ENCODE measurements around the gene LRRK2. TPM values are rescaled to one million over a fixed set of nuclear protein-coding genes. Genes with fewer than 3 reads are reported as not detected.

LRRK2 gene
- total and polyA plus RNA-seq, 5 donors: 5.9 to 16.8 (median 11.3) TPM

DNA sequence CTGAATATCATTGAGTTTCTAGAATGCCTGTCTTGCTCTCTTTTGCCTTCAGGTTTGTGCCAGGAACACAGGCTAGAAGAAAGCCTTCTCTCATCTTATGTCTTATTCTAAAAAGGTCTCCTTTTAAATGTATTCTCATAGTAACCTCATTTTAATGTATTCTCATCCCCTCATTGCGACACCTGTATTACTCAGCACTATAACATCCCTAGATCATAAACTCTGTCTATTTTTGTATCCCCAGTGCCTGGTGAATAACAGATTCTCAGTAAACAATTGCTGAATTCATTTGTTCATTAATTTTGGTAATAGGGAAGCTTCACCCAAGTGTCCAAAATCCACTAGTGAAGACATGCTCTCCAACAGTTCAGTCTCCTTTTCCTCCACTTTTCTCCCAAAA lies 8.8 kb upstream of the LRRK2 start:
- Histone ChIP-seq H3K27me3 (ENCODE audit: control insufficient read depth, insufficient read depth) (no peaks in the 10 kb centered on the region), H3K4me3 (ENCODE audit: low read length) (no peak overlapping the region), H3K9me3 (ENCODE audit: control insufficient read depth, low read length) (no peaks in the 10 kb centered on the region), H3K4me1 (ENCODE audit: control insufficient read depth, insufficient read depth, low read length) (no peaks in the 10 kb centered on the region), H3K27ac (ENCODE audit: low read length) (no peak overlapping the region)
- DNase-seq (no peak), ATAC-seq (no peak)
- intact Hi-C loops (cut with DNase I): no loop called here
- WGBS: 95% methylated on average over 1 of the region's 1 CpG

DNA sequence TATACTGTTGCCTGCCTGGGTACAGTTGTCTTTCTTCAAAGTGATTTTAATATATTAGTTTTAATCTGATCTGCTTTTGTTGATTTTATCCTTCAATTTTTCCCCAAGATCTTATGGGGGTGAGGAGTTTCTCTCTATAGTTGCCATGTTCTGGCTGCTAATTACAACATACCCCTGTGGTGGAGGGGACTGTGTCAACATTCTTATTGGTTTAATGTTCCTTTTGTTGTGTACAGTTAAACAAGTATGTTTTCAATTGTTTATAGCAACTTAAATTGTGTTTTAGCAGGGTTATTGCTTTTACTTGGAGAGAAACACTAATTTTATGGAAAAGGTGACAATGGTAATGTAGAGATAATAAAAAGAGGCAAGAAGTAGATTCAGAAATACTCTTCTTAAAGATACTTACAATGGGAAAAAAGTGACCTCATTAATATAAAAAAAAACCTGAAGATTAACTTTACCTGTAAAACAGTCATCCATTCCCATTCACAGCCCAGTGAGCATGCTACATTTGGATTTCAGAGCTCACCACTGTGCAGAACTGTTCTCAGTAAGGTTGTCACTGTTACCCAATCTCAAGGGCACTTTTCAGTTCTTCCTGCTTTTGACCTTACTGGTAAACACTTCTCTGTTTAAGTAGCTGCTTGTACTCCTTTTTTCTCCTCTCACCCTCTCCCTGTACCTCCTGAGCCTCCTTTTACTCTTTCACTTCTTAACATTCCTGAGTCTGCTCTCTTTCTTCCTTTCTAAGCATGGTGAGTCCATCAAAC lies 8.1 kb upstream of the LRRK2 start:
- Histone ChIP-seq H3K4me1 (ENCODE audit: control insufficient read depth, insufficient read depth, low read length) (no peaks in the 10 kb centered on the region), H3K27ac (ENCODE audit: low read length) (no peak overlapping the region), H3K27me3 (ENCODE audit: control insufficient read depth, insufficient read depth) (no peaks in the 10 kb centered on the region), H3K9me3 (ENCODE audit: control insufficient read depth, low read length) (no peaks in the 10 kb centered on the region), H3K4me3 (ENCODE audit: low read length) (no peak overlapping the region)
- no peak for ATAC-seq
- intact Hi-C loops (cut with DNase I): no loop called here
- no peak for DNase-seq

DNA sequence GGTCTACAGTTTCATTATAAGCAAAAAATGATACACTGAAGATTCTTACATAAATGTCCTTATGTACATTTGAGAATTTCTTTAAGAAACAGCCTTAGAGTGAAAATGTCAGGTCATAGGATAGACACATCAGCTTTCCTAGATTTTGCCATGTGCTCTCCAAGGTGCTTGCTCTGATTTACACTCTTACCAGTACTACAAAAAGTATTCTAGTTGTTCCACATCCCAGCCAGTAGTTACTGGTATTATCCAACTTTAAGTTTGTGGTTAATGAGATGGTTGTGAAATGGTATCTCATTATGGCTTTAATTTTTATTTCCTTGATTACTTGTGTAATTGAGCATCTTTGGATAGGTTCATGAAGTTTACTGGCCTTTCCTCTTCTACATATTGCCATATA lies 5.0 kb upstream of the LRRK2 start:
- no peaks in the 10 kb centered on the region for H3K4me1 ChIP-seq (ENCODE audit: control insufficient read depth, insufficient read depth, low read length)
- ATAC-seq (no peak), DNase-seq (no peak)
- H3K27me3 ChIP-seq (ENCODE audit: control insufficient read depth, insufficient read depth): no peaks in the 10 kb centered on the region
- no peak overlapping the region for H3K4me3 ChIP-seq (ENCODE audit: low read length)
- H3K27ac ChIP-seq (ENCODE audit: low read length): no peak overlapping the region
- H3K9me3 ChIP-seq (ENCODE audit: control insufficient read depth, low read length): no peaks in the 10 kb centered on the region
- intact Hi-C loops (cut with DNase I): loop anchor here in 3 of 4 donors (5.0 to 10.0 kb wide), 2 partner anchors 65 to 67 kb away; no protein-coding TSS in a partner anchor

DNA sequence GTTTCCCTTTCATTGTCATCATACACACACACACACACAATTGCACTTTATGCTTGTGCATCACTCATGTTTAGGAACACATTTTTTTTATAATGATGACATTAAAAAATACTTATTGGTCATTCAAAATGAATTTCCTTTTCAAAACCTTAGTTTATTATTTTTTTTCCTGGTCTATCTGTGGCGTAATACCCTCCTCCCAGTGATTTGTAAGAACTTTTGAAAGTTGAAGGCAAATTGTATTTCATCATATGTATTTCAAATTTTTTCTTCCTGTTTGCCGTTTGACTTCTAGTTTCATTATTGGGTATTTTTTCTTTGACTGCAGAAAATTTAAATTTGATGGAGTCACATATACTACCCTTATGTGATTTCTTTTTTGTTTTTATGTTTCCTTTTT lies 2.5 kb upstream of the LRRK2 start:
- WGBS: 85% methylated on average over 2 of the region's 2 CpGs
- DNase-seq: no peak
- Histone ChIP-seq H3K4me1 (ENCODE audit: control insufficient read depth, insufficient read depth, low read length) (no peaks in the 10 kb centered on the region), H3K27me3 (ENCODE audit: control insufficient read depth, insufficient read depth) (no peaks in the 10 kb centered on the region), H3K4me3 (ENCODE audit: low read length) (no peak overlapping the region), H3K9me3 (ENCODE audit: control insufficient read depth, low read length) (no peaks in the 10 kb centered on the region), H3K27ac (ENCODE audit: low read length) (no peak overlapping the region)
- intact Hi-C loops (cut with DNase I): loop anchor here in 3 of 4 donors (5.0 to 10.0 kb wide), 2 partner anchors 67 to 70 kb away; no protein-coding TSS in a partner anchor
- no peak for ATAC-seq

DNA sequence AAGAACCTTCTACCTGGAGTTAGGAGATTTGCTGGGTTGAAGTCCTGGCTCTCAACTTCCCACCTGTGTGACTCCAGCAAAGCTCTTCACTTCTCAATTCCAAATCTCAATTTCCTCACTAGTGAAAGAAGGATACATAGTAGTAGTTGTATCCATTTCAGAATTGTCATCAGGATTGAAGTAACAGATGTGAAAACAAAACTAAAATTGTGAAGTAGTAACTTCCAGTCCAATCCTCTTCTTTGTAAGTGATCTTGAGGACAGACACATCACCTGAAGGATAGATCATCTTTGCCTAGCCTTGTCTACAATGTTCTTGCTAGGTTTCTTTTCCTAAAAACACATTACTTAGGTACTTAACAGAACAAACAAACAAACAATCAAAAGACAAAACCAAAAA lies 1.2 kb upstream of the LRRK2 start:
- Histone ChIP-seq H3K9me3 (ENCODE audit: control insufficient read depth, low read length) (no peaks in the 10 kb centered on the region), H3K27me3 (ENCODE audit: control insufficient read depth, insufficient read depth) (no peaks in the 10 kb centered on the region), H3K4me3 (ENCODE audit: low read length) (peak overlapping the region; percentile 93), H3K4me1 (ENCODE audit: control insufficient read depth, insufficient read depth, low read length) (no peaks in the 10 kb centered on the region), H3K27ac (ENCODE audit: low read length) (no peak overlapping the region)
- intact Hi-C loops (cut with DNase I): loop anchor here in 3 of 4 donors (5.0 to 10.0 kb wide), 2 partner anchors 69 to 71 kb away; no protein-coding TSS in a partner anchor
- DNase-seq (no peak), ATAC-seq (no peak)

DNA sequence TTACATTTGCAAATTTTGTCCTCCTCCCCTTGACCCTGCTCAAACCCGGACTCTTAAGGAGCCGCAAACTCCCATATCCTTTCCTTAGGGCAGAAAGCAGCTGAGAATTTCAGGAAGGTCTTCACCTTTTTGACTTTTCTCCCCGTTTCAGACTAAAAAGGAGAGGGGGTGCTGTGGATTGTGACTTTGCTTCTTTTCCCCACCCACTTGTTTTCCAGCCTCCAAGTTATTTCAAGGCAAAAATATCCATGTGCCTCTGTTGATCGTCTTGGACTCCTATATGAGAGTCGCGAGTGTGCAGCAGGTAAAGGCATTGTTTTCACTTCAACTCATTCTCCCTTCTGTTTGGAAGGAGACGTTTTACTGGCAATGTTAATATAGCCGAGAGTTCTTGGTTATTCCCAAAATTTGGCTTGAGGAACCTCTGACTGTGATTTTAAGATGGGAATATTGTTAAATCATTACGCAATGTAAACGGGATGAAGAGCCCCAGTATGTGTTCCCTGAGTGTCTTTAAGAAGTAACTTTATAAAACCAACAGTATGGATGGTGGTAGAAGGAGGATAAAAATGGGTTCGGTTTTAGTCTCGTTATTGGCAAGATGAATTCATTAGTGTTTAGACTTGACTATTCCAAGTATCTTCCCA lies 663 bp downstream of the LRRK2 start:
- peak; percentile 2 to 3 for ATAC-seq
- no peaks in the 10 kb centered on the region for H3K4me1 ChIP-seq (ENCODE audit: control insufficient read depth, insufficient read depth, low read length)
- 26% methylated on average over 12 of the region's 12 CpGs for WGBS
- peak overlapping the region; percentile 93 for H3K4me3 ChIP-seq (ENCODE audit: low read length)
- no peak for DNase-seq
- intact Hi-C loops (cut with DNase I): loop anchor here in 2 of 4 donors (10.0 kb wide), 1 partner anchor 71 kb away; no protein-coding TSS in a partner anchor
- H3K27ac ChIP-seq (ENCODE audit: low read length): peak overlapping the region; percentile 96
- H3K9me3 ChIP-seq (ENCODE audit: control insufficient read depth, low read length): no peaks in the 10 kb centered on the region
- no peaks in the 10 kb centered on the region for H3K27me3 ChIP-seq (ENCODE audit: control insufficient read depth, insufficient read depth)

DNA sequence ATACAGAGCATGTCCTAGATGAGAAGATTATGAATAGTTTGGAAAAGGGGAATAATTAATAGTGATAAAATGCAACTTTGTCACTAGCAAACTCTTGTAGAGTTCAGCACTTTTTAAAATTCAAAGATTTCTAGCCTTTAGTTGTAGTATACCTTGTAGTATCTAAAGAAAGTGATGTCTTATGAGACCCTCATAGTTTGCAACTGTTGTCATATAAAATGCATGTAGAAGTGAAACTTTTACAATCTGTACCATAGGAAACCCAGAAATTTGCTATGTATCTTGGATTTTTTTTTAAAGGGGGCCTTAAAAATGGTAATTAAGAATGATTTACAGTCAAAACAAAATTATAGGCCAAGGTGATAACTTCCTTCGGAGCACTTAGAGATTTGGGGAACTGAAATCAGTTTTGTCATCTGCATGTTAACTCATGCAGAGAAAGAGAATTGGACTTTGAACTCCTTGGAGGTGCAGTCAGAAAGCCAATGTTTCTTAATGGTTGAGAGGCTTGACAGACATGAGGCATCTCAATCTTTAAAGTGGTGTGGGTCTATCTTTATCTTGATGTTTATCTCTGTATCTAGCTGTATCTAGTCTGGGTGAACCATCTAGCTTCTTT lies 1.3 kb downstream of the LRRK2 start:
- DNase-seq: no peak
- peak overlapping the region; percentile 93 for H3K4me3 ChIP-seq (ENCODE audit: low read length)
- intact Hi-C loops (cut with DNase I): loop anchor here in 2 of 4 donors (10.0 kb wide), 1 partner anchor 71 kb away; no protein-coding TSS in a partner anchor
- no peaks in the 10 kb centered on the region for H3K9me3 ChIP-seq (ENCODE audit: control insufficient read depth, low read length)
- no peaks in the 10 kb centered on the region for H3K27me3 ChIP-seq (ENCODE audit: control insufficient read depth, insufficient read depth)
- no peak for ATAC-seq
- WGBS: 11% methylated on average over 1 of the region's 1 CpG
- no peak overlapping the region for H3K27ac ChIP-seq (ENCODE audit: low read length)
- H3K4me1 ChIP-seq (ENCODE audit: control insufficient read depth, insufficient read depth, low read length): no peaks in the 10 kb centered on the region

DNA sequence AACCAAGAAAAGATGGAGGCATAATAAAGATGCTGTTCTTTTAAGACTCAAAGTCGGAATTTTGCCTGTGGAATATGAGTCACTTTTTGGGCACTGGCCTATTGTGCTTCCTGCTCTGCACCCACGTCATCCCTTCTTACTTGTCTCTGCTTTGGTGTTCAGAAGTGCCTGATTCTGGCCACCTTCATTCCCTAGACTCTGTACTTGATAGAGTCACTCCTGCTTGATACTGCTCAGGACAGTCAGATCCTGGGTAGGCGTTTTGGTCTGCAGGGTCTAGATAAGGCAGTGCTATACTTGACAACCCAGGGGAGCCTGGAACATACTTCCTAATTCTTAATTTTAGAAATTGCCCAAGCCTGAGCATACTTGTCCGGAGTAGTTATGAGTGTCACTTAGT lies 1.9 kb downstream of the LRRK2 start:
- intact Hi-C loops (cut with DNase I): loop anchor here in 2 of 4 donors (10.0 kb wide), 1 partner anchor 72 kb away; no protein-coding TSS in a partner anchor
- WGBS: 17% methylated on average over 4 of the region's 4 CpGs
- H3K4me3 ChIP-seq (ENCODE audit: low read length): peak overlapping the region; percentile 93
- no peaks in the 10 kb centered on the region for H3K9me3 ChIP-seq (ENCODE audit: control insufficient read depth, low read length)
- DNase-seq (peak; percentile 30 to 72 (median 45)), ATAC-seq (peak; percentile 81 to 89)
- no peaks in the 10 kb centered on the region for H3K4me1 ChIP-seq (ENCODE audit: control insufficient read depth, insufficient read depth, low read length)
- peak overlapping the region; percentile 20 for H3K27ac ChIP-seq (ENCODE audit: low read length)
- H3K27me3 ChIP-seq (ENCODE audit: control insufficient read depth, insufficient read depth): no peaks in the 10 kb centered on the region

DNA sequence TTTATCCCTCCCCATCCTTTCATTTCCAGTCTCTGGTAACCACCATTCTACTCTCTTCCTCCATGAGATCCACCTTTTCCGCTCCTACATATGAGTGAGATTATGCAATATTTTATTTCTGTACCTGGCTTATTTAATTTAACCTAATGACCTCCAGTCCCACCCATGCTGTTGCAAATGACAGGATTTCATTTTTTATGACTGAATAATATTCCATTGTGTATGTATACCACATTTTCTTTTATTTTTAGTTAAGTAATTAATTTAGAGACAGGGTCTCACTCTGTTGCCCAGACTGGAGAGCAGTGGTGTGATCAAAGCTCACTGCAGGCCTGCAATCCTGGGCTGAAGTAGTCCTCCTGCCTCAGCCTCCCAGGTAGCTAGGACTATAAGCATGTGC lies 2.6 kb downstream of the LRRK2 start:
- DNase-seq (no peak), ATAC-seq (no peak)
- Histone ChIP-seq H3K4me3 (ENCODE audit: low read length) (no peak overlapping the region), H3K27ac (ENCODE audit: low read length) (no peak overlapping the region), H3K4me1 (ENCODE audit: control insufficient read depth, insufficient read depth, low read length) (no peaks in the 10 kb centered on the region), H3K27me3 (ENCODE audit: control insufficient read depth, insufficient read depth) (no peaks in the 10 kb centered on the region), H3K9me3 (ENCODE audit: control insufficient read depth, low read length) (no peaks in the 10 kb centered on the region)
- 91% methylated on average over 1 of the region's 1 CpG for WGBS
- intact Hi-C loops (cut with DNase I): loop anchor here in 2 of 4 donors (10.0 kb wide), 1 partner anchor 73 kb away; no protein-coding TSS in a partner anchor

DNA sequence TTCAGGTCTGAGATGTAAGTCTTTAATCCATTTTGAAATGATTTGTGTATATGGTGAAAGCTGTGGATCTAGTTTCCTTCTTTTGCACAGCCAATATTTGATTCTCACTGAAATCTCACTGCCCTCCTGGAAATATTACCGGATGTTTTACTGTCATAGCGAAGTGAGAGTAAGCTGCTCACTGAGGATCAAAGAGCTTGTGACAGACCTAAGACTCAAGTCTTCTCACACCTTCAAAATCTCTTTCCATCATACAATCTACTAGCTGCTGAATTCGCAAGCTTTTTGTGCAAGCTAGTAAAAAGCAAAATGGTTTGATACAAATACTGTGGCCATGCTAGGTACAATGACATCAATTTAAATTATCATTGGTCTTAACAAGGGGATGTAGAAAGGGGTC lies 3.9 kb downstream of the LRRK2 start:
- 85% methylated on average over 3 of the region's 3 CpGs for WGBS
- Histone ChIP-seq H3K4me3 (ENCODE audit: low read length) (no peak overlapping the region), H3K9me3 (ENCODE audit: control insufficient read depth, low read length) (no peaks in the 10 kb centered on the region), H3K27me3 (ENCODE audit: control insufficient read depth, insufficient read depth) (no peaks in the 10 kb centered on the region), H3K4me1 (ENCODE audit: control insufficient read depth, insufficient read depth, low read length) (no peaks in the 10 kb centered on the region), H3K27ac (ENCODE audit: low read length) (no peak overlapping the region)
- ATAC-seq (no peak), DNase-seq (no peak)
- intact Hi-C loops (cut with DNase I): loop anchor here in 2 of 4 donors (10.0 kb wide), 1 partner anchor 74 kb away; no protein-coding TSS in a partner anchor
